HG02884 (cell line): ENCODE measurements around the gene PROM2.

Source experiments
- ATAC-seq: cut with Tn5 transposase; IDR thresholded peaks from one replicate; pipeline ENCODE4 v1.9.1; 2021; ENCODE audit warnings: mild to moderate bottlenecking, moderate library complexity; ENCODE audit not compliant: unreplicated experiment

Gene PROM2

DNA sequence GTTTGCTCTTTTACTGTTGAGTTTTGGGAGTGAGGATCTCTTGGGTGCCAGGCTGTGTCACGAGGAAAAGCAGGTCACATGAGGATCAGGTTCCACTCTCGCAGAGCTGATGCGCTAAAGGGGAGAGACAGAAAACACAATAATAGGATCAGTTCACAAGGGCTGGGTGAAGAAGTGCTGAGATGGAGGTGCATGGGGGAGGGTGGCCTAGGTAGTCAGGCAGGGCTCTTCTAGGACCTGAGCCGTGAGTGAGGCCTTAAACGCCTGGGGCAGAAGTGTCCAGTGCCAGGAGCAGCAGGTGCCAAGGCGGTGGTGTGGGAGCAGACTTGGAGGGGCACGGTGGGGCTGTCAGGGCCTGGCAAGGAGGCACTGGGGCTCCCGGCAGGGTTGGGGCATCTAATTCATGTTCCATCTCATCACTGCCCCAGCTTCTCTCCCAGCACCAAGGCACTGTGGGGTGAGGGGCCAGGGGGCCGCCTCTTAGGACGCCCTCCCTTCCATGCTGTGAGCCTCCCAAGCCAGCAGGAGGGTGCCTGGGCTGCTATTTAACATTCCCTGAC, 32.2 kb downstream of the PROM2 start:
- ATAC-seq, result no peak

DNA sequence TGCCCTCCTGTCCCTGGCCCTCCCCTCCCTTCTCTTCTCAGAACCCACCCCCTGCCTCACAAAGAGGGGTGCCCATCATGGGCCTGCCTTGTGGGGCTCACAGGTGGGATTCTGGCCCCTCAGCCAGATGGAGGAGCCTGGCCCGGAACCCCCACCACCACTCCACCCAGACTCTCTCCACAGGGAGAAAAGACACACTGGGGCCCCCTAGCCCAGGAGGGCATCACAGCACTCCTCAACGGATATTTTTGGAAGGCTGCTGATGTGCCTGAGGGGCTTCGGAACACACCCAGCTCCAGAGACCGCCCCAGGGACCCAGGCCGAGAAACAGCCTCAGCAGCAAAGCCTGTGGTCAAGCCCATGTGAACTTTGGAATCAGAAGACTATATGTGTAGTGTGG, 32.8 kb downstream of the PROM2 start:
- no peak for ATAC-seq

DNA sequence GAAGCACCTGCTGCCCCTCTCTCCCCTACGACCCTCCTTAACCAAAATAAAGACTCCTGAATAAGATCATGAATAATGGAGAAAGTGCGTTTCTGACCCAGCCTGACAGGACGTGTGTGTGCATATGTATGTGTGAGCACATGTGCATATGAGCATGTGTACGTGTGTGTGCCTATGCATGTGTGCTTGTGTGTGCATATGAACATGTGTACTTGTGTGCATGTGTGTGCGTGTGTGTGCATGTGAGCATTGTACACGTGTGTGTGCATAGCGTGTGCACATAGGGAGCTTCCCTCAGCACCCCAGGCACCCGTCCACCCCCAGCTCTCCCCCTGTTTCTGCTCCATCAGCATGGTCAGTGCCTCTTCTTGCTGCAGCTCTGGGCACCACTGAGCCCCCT, 33.6 kb downstream of the PROM2 start:
- ATAC-seq, result no peak

DNA sequence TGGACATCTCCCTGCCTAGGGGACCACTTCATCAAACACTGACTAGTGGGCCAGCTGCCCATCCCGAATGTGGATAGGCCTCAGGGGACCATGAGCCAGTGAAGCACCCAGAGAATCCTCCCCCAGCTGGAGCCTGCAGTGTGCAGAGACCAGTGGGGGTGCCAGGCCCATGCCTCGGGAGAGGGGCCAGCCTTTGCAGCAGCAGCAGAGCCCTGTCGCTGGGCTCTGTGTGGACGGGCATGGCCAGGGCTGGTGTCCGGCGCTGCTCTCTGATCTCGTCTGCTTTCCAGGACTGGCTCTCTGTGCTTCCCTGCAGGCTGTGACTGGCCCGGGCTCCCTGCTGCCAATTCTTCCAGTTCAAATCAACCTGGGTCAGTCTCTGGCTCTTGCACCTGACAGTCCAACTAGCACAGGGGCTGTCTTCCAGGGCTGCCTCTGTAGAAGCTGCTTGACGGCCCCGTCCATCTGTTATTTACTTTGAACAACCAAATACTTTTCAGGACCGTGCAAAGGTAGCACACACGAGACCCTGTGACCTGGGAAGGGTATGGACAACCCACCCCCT, 34.3 kb downstream of the PROM2 start:
- ATAC-seq, result no peak

DNA sequence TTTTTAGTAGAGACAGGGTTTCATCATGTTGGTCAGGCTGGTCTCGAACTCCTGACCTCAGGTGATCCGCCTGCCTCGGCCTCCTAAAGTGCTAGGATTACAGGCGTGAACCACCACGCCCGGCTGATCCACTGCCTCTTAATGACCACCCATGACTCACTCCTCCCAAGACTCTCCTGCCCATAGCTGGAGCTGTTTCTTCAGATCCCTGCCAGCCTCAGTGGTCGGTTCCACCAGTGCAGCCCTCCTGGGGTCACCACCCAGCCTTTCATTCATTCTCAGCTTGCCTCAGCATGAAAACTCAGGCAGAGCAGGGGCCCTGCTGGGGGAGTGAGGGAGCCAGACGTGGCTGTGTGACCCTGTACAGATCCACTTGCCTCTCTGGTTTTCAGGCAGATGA, 35.4 kb downstream of the PROM2 start:
- no peak for ATAC-seq

DNA sequence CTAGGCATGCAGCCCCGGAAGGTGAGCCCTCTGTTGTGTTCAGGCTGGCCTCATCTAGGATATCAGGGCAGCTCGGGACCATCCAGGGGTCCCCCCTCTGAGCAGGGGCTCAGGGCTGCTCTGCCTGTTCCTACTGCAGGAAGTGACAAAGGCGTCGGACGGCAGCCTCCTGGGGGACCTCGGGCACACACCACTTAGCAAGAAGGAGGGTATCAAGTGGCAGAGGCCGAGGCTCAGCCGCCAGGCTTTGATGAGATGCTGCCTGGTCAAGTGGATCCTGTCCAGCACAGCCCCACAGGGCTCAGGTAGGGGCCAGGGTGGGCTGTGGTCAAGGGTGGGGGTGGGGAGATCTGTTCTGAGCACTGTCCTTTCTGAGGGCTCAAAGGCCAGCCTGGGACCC, 36.0 kb downstream of the PROM2 start:
- ATAC-seq, result no peak

DNA sequence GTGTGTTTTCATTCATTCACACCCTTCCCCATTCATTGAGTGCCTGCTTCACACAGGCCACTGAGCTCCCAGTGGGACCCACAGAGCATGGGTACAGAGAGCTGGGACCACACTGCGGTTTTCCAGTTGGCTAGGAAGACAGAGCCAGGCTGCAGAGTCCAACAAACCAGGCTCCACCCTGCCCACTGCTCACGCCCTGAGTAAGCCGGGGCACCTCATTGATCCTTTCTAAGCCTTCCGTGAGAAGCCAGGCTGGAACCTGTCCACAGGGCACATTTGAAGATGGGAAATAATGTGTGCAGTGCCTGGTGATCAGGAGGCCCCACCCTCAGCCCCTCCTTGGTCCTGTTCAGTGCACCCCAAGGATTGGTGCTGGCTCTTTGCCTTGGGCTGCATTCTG, 36.4 kb downstream of the PROM2 start:
- no peak for ATAC-seq

DNA sequence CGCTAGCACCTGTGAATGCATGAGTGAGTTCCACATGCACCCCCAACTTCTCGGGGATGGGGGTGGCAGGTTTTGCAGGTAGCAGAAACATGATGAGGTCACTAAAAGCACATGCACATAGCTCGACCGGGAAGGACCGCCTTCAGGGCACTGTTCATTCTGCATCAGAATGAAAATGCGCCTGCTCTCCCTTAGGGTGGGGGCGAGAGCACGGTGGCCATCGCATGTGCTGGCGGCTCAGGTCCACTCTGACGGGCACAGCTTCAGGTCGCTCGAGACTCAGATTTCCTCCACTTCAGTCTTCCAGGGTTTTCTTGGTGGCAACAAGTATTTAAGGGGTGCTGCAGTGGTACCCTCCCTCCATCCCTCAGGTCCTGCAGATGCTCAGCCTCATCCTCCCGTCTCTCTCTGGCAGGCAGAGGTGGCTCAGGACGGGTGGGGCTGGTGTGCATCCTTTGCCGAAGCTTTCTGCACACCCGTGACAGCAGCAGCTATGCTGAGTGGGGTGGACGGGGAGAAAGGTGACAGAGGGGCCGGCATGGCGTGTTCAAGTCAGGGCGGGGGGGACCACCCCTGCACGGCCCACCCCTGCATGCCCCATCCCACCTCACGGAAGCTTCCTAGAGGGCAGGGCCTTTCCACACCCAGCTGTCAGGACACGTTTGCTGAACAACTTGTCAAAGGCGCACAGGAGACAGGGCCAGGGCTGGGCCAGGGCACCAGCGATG, 37.7 kb downstream of the PROM2 start:
- no peak for ATAC-seq

DNA sequence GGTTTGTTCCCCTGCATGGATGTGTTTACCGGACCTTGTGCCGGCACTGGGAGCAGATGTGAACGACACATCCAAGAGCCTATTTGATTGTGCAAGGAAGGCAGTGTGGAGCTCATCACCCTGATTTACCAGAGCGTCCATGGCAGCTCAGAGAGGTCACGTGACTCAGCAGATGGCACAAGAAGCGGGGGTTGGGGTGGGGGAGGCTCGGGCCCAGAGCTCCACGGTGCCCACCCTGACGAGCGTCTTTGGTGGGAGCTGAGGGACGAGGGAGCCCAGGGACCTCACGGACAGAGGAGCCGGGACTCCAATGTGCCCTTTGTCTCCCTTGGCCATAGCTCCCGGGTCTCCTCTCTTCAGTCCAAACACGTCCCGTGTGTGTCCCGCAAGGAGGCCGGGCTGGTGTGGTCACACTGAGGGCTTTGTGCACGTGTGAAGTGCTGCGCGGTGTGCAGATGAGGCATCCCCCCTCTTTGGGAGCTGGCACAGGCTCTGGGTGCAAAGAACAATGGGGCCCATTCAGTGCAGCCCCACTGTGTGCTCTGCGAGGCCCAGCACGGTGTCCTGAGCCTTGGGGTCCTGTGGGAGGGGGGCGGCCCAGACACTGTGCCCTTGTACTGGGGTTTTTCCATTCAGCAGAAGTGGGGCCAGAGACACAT, 38.4 kb downstream of the PROM2 start:
- no peak for ATAC-seq

DNA sequence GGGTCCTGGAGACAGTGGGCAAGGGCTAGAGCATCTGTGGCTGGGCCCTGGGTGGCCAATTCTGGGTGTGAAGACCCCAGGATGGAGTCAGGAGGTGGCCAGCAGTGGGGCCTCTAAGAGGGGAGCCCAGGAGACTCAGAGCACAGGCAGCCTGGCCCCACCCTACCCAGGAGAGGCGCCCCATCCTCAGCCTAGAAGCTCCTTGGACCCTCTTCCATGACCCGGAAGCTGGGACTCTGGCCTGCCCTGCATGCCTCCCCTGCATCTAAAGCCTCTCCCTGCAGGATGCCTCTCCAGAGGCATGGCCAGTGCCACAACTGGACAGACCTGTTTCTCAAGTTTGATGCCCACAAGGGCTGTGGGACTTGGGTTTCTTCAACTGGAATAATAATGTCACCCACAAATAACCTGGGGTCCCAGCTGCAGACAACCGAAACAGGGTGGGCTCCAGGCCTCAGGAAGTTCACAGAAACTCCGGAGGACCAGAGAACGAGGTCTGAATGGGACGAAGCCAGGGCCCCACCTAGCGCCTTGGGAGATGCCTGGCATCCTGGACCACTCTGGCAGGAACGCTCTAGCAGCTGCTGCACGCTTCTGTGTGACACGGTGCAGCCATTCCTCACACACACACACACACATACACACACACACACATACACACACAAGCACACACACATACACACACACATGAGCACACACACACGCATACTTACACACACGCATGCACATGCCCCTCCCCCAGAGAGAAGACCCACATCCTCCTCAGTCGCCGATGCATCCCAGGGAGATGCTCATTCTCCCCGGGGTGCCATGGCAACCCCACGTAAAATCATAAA, 39.3 kb downstream of the PROM2 start:
- no peak for ATAC-seq

DNA sequence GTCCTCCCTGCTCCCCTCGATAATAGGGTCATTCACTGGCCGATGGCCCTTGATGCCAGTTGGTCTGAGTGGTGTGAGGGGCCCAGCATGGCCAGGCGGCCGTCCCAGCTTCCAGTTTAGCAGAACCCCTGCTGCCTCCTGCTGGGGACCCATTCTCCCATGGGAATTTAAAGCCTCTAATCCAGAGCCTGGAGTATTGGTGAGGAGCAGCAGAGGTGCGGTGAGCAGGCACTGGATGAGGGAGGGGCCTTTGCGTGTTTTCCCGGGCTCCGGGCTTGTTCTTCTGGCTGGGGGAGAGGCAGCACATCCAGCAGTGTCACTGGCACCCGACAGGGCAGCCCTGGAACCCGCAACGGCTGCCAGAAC, 40.3 kb downstream of the PROM2 start:
- no peak for ATAC-seq

DNA sequence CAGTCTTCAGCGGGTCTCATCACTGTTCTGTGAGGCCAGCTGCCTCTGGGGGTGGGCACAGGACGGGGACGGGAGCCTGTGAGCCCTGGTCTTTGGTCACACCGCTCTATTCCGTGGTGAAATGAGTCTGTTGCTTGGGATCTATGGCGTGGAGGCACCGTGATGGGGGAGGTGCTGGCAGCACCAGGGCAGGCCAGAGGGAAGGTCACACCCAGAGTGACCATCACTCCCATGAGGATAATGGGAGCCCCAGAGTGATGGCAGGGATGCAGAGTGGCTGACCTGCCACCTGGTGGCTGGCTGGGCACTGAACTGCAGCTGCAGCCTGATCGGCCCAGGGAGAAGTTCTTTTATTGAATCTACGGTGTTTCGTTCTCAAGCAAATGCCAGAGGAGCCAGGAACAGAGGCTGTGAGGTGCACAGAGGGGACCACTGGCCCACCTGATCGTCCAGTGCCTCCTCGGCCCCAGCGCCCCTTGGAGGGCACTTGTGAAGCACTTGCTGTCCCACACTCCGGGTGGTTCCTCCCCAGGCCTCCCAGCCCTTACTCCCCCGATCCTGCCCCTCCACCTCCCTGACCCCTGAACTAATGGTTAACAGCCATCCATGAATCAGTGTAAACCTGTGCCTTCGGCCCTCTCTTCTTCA, 40.8 kb downstream of the PROM2 start:
- no peak for ATAC-seq

DNA sequence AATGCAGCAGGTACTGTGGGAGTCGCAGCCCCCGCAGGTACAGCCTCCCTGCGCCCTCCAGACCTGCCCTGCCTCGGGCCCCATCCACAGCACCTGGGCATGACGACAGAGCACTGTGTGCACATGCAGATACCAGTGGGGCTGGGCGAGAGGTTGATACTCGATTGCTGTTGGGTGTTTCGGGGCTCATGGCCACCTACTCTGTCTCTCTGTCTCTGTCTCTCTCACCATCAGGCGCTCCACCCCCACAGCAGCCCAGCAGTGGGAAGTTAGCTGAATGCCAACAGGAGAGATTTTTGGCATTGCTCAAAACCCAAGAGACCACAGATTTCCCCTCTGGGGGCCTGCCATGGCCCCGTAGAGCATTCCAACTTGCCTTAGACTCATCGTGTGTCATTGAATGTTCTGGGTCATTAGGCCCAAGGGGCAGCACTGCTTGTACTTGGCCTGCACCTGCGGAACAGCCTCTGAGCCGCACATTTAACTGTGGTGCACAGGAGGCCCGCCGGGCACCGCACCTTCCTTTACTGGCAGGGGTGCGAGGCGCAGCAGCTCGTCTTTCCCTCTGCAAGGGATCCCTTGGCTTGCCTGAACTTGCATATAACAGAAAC, 41.7 kb downstream of the PROM2 start:
- ATAC-seq, result no peak

DNA sequence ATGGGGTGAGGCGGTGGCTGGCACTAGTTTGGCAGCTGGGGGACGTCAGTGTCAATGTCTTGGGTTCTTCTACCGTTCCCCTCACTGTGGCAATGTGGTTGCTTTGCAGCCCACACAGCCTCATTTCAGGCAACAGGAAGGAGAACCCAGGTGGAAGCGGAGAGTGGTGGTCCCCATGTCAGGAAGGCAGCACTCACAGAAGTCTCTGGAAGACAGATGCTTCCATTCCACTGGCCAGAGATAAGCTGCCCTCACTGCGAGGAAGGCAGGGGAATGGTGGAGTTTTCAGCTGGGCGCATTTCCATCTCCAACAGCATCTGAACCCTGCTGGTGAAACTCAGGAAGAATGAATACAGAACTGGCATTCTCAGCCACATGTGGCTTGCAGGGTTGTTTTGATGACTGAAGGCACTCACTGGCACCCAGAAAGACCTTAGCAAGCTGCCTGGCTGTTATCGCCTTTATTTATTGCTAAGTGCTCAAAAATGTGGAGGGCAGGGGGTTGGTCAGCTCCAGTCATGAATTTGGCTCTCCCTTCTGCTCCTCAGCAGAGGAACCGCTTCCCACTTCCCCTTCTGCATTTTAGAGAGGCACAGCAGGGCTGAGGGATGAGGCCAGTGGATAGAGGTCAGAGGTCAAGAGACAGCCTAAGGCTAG, 42.3 kb downstream of the PROM2 start:
- ATAC-seq, result no peak

DNA sequence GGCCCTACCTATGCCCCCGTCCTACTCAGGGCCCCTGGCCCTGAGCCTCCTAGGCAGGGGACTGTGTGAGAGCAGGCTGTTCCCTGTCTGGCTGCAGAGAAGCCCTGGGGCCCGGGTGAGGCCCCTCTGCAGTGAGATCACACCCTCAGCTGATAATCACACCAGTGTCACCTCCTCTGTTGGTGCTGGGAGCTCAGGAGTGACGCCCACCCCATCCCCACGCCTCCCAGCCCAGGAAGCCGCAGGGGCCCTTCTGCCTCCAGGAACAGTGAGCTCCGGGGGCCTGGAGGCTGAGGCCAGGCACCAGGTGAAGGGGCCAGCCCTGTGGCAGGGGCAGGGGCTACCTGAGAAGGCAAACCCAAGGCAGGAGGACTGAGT, 42.9 kb downstream of the PROM2 start:
- ATAC-seq, result no peak

DNA sequence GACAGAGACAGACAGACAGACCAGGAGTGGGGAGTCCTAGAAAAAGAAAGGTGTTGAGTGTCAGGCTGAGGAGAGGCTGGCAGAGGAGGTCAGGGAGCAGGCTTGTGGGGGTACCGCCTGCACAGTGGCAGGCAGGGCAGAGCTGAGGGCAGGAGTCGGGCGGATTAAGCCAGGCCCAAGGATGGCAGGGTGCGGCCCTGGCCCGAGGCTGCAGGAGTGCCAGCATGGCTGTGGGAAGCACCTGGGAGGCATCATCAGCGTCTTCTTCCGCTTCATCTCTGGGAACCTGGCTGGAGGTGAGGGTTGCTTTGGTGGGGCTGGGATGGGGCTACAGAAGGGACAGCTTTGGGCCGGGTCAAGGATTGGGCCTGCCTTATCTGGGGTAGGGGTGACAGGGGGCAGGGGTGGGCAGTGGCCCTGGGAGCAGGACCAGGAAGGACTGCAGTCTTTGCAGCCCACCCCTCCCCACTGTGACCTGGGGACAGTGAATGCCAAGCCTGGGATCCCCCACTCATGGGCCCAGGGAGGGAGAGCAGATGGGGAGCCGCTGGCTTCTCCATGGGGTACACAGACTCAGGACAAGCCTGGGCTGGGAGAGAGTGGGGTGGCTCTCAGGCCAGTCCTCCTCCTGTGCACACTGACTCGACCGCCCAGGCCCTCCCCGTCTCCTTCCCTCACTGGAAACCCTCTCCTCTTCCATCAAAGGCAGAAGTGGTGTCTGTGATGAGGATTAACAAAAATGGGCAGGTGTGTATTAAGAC, 43.6 kb downstream of the PROM2 start:
- no peak for ATAC-seq

DNA sequence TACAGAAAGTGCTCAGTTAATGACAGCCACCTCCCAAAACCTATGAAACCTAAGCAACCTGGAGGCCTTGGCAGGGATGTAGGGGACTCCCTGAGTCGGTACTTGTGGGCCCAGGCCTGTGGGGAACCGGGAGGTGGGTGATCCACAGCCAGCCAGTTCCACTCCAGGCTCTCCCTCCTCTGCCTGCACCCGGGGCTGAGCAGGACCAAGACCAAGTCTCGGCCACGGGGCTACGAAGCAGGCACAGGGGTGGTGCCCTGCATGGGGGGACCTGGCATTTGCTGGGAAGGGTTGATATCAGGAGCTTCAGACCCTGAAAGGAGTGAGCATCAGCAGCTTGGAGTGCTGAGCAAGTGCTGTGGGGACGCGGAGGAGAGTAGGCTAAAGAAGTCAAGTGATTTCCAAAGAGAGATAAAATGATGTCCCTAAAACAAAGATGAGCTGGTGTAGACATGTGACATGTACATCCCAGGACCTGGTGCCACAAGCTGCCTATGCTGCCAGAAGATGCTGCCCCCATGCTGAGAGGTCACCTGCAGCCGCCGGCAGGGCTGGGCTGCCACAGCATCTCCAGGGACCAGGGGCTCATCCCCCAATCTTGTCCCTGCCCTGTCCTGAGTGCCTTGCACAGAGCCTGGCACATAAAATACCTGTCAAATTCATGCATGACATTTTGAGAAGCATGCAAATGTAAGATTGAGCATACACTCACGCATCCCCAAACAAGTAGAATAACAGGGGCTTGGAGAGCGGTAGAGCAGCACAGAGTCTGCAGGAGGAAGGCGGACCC, 44.4 kb downstream of the PROM2 start:
- ATAC-seq, result no peak
